Measurements from ENCODE around the gene MDN1.

The MDN1 gene

GRCh38 chr6:89729818-89730217 is 89.8 kb downstream of the MDN1 start:
- Histone ChIP-seq H3K36me3 (ENCODE audit: control insufficient read depth, insufficient read depth, low read length) (peaks cover 6% of the 10 kb centered on the region), H3K4me3 (replicated peaks; ENCODE audit: low read depth, low read length) (no peak overlapping the region), H3K27me3 (replicated peaks; ENCODE audit: control insufficient read depth, insufficient read depth, low read length) (no peaks in the 10 kb centered on the region)
- DNase-seq (ENCODE audit: extremely low read depth, insufficient read length), result no peak
- no peak for TF ChIP-seq CTCF (IDR thresholded peaks at IDR 0.05; ENCODE audit: insufficient read depth, low read length, poor library complexity, severe bottlenecking)

- no peak for TF ChIP-seq CTCF (IDR thresholded peaks at IDR 0.05; ENCODE audit: insufficient read depth, low read length, poor library complexity, severe bottlenecking)
- peaks cover 6% of the 10 kb centered on the region for H3K36me3 ChIP-seq (ENCODE audit: control insufficient read depth, insufficient read depth, low read length)
- no peak for DNase-seq (ENCODE audit: extremely low read depth, insufficient read length)
Measured at GRCh38 chr6:89727501-89727900, 92.1 kb downstream of the MDN1 start.

DNA sequence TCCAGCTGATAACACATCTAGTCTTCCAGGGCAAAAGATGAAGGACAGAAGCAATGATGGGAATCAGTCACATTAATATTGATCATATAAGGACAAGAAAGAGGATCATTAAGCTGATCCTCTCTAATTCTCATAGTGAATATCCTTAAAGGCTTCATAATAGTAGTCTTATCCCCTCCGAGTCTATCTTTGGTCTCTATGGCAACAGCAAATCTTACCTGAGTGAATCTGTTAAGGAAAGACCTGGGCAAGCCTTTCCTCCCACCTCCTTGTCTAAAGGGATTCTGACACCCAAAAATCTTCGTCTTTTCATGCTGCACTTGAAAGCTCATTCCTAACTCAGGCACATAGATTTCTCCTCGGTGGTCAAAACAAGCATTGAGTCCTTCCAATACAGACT is 94.6 kb downstream of the MDN1 start:
- Histone ChIP-seq H3K4me3 (replicated peaks; ENCODE audit: low read depth, low read length) (no peak overlapping the region), H3K36me3 (ENCODE audit: control insufficient read depth, insufficient read depth, low read length) (peaks cover 3% of the 10 kb centered on the region), H3K27me3 (replicated peaks; ENCODE audit: control insufficient read depth, insufficient read depth, low read length) (no peaks in the 10 kb centered on the region)
- no peak for TF ChIP-seq CTCF (IDR thresholded peaks at IDR 0.05; ENCODE audit: insufficient read depth, low read length, poor library complexity, severe bottlenecking)
- DNase-seq (ENCODE audit: extremely low read depth, insufficient read length), result no peak

More at GRCh38 chr6:89727501-89727900, 92.1 kb downstream of the MDN1 start:
- Histone ChIP-seq H3K4me3 (replicated peaks; ENCODE audit: low read depth, low read length) (no peak overlapping the region), H3K27me3 (replicated peaks; ENCODE audit: control insufficient read depth, insufficient read depth, low read length) (no peaks in the 10 kb centered on the region)

DNA sequence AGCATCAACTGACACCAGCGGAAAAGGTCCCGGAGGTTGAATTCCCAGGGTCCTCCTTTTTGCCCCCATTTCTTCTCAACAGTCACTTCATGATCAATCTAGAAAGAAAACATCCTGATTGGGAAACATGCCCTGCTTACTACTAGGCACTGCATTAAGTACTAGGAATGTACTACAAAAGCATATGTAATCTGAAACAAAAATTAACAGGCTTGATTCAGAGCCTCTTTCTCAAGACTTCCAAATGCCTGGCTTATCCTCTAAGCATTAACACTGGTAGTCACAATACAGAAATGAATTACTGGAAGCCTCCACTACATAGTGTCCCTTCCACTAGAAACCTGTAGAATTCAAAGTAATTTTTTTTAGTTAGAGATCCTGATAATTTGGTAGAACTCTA is 96.5 kb downstream of the MDN1 start:
- DNase-seq (ENCODE audit: extremely low read depth, insufficient read length), result no peak
- Histone ChIP-seq H3K36me3 (ENCODE audit: control insufficient read depth, insufficient read depth, low read length) (peaks cover 8% of the 10 kb centered on the region), H3K4me3 (replicated peaks; ENCODE audit: low read depth, low read length) (no peak overlapping the region), H3K27me3 (replicated peaks; ENCODE audit: control insufficient read depth, insufficient read depth, low read length) (no peaks in the 10 kb centered on the region)
- no peak for TF ChIP-seq CTCF (IDR thresholded peaks at IDR 0.05; ENCODE audit: insufficient read depth, low read length, poor library complexity, severe bottlenecking)

- H3K4me3 ChIP-seq (replicated peaks; ENCODE audit: low read depth, low read length), result no peak overlapping the region
- no peak for TF ChIP-seq CTCF (IDR thresholded peaks at IDR 0.05; ENCODE audit: insufficient read depth, low read length, poor library complexity, severe bottlenecking)
- no peaks in the 10 kb centered on the region for H3K27me3 ChIP-seq (replicated peaks; ENCODE audit: control insufficient read depth, insufficient read depth, low read length)
- DNase-seq (ENCODE audit: extremely low read depth, insufficient read length), result no peak
- peaks cover 12% of the 10 kb centered on the region for H3K36me3 ChIP-seq (ENCODE audit: control insufficient read depth, insufficient read depth, low read length)
Measured at GRCh38 chr6:89716532-89716931, 103.1 kb downstream of the MDN1 start.

DNA sequence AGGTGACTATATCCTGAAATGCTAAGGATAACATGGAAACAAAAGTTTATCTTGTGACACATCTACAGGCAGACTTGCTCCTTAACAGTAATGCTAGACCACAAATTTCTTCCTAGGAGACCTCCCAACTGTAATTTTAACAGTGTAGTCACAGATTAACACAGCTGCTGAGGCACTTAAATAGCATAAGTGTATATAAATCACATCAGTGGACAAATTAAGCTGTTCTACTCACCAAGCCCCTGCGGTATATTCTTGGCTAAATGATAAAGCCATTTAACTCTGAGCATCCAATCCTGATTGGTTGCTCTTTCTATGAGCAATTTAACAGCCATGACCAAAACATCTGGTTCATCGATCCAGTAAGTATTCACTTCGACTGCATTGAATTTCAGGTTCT is 107.8 kb downstream of the MDN1 start:
- Histone ChIP-seq H3K27me3 (replicated peaks; ENCODE audit: control insufficient read depth, insufficient read depth, low read length) (no peaks in the 10 kb centered on the region), H3K36me3 (ENCODE audit: control insufficient read depth, insufficient read depth, low read length) (peaks cover 17% of the 10 kb centered on the region), H3K4me3 (replicated peaks; ENCODE audit: low read depth, low read length) (no peak overlapping the region)
- no peak for DNase-seq (ENCODE audit: extremely low read depth, insufficient read length)
- TF ChIP-seq CTCF (IDR thresholded peaks at IDR 0.05; ENCODE audit: insufficient read depth, low read length, poor library complexity, severe bottlenecking), result no peak
